Measurements from ENCODE around the gene YKT6. TPM values are rescaled to one million over a fixed set of nuclear protein-coding genes. Genes with fewer than 3 reads are reported as not detected.

The YKT6 gene
- total and polyA plus RNA-seq, 2 of the 8 experiments (the other 6 are each of a cell fraction or from before 2014, with no cell fraction given) = 75.3 to 103 TPM

DNA sequence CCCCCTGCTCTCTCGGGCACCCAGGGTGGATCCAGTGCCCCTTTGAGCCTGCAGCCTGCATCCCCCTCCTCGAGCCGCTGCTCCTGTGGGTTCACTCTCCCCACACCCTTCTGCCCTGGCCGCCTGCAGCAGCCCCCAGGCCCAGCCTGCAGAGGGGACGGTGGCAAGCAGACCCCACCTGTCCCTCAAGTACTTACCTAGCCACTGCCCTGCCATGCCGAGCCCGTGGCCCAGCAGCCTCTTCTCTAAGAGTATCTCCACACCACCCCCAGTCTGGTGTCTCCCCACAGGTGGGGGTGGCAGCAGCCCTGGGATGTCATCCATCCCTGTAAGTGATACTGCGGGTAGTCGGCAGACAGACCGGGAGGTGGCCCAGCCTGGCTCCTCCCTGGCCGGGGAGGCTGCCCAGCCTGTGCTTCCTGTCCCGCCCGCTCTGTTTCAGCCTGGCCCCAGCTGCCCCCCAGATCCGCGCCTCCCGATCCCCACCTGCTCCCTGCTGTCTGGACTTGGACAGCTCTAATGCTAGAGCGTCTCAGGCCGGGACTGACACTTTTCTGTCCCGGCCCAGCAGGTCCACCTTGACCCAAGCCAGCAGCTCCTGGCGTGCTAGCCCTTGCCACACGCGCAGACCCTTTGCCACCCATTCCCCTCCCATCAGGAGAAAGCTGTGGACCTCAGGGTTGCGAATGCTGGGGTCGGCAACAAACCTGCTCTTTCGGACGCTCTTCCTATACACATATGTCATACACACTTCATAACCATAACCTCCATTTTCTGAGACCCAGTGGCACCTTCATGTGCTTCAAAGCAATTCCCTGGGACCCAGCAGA, 25.0 kb downstream of the YKT6 start:
- ChIA-PET CTCF (ENCODE audit: partially characterized antibody) (interaction anchor here (1.4 to 4.8 kb wide), 4 partner anchors 11 to 29 kb away, joined by 3 to 35 read pairs (median 4); no protein-coding TSS in a partner anchor), POLR2A (ENCODE audit: partially characterized antibody) (interaction anchor here (0.6 to 1.3 kb wide), 2 partner anchors 18 to 684 kb away, joined by 3 read pairs; no protein-coding TSS in a partner anchor)
- 91% methylated on average over 25 of the region's 26 CpGs; no CpG with 5 or more reads in 1 of the 2 experiments for whole genome bisulfite sequencing, 2 experiments (ENCODE audit: extremely low coverage in 1 of 2, insufficient coverage in 1 of 2, insufficient read length in 1 of 2, insufficient replicate concordance in 2 of 2, low coverage in 1 of 2, low lambda C conversion rate in 2 of 2, missing lambda C conversion rate in 1 of 2)
- Histone ChIP-seq H2AK5ac (ENCODE audit: low read depth, low read length) (no peak overlapping the region), H3K9ac (replicated peaks in 1 of 4; ENCODE audit: extremely low read depth in 1 of 4, low read depth in 3 of 4, low read length in 3 of 4) (no peak overlapping the region), H2BK120ac (replicated peaks; ENCODE audit: low read depth, low read length) (no peak overlapping the region), H3K9me3 (ENCODE audit: insufficient read depth in 2 of 2, low read depth in 1 of 2, low read length in 1 of 2) (no peaks in the 10 kb centered on the region), H4K91ac (replicated peaks; ENCODE audit: insufficient read length, low read length) (no peak overlapping the region), H4K20me1 (replicated peaks in 1 of 2; ENCODE audit: control insufficient read depth in 1 of 2, insufficient read depth in 2 of 2, low read length in 2 of 2) (no peaks in the 10 kb centered on the region), H3K27ac (ENCODE audit: low read depth, low read length) (no peak overlapping the region), H4K5ac (ENCODE audit: insufficient read length, low read depth, low read length) (no peak overlapping the region), H3K23me2 (ENCODE audit: low read depth, low read length) (no peaks in the 10 kb centered on the region; the same call in 1 of the 2 replicates), H3K23ac (ENCODE audit: insufficient read length) (no peak overlapping the region), H2BK15ac (ENCODE audit: low read length) (no peak overlapping the region), H3K4me2 (ENCODE audit: insufficient read depth in 1 of 2, low read depth in 2 of 2, low read length in 2 of 2) (no peak overlapping the region), H2BK12ac (ENCODE audit: low read depth, low read length) (no peak overlapping the region), H3K14ac (ENCODE audit: insufficient read length) (no peak overlapping the region), H3K79me1 (ENCODE audit: low read depth, low read length) (no peaks in the 10 kb centered on the region), H3K18ac (ENCODE audit: extremely low read depth, low read length) (no peak overlapping the region), H4K8ac (ENCODE audit: extremely low read depth, insufficient read depth, low read length) (no peak overlapping the region), H3K4ac (replicated peaks; ENCODE audit: insufficient read length, low read depth, low read length) (no peak overlapping the region), H3K27me3 (replicated peaks in 1 of 4; ENCODE audit: control insufficient read depth in 3 of 4, extremely low read depth in 1 of 4, insufficient read depth in 3 of 4, low read length in 3 of 4) (no peaks in the 10 kb centered on the region), H3K56ac (replicated peaks; ENCODE audit: insufficient read length, low read depth, low read length) (no peak overlapping the region), H2BK5ac (ENCODE audit: low read depth, low read length) (no peak overlapping the region), H2AFZ (ENCODE audit: low read length) (no peak overlapping the region), H3K4me3 (ENCODE audit: extremely low read depth in 1 of 4, insufficient read depth in 2 of 4, low read depth in 3 of 4, low read length in 4 of 4) (no peak overlapping the region), H2BK20ac (ENCODE audit: low read length) (no peak overlapping the region), H3K4me1 (replicated peaks in 1 of 4; ENCODE audit: control insufficient read depth in 3 of 4, insufficient read depth in 4 of 4, low read length in 3 of 4) (peaks cover 0 to 19% (median 1%) of the 10 kb centered on the region in 4 experiments; a peak in 3 of 7 replicates), H3K36me3 (ENCODE audit: control insufficient read depth in 2 of 4, insufficient read depth in 4 of 4, low read length in 3 of 4) (no peaks in the 10 kb centered on the region), H3K79me2 (ENCODE audit: control insufficient read depth in 1 of 2, insufficient read depth in 2 of 2, low read length in 2 of 2) (no peaks in the 10 kb centered on the region)
- FAIRE-seq (no peak), DNase-seq (ENCODE audit: low read depth in 1 of 2, low spot score in 2 of 2) (no peak)
- TF ChIP-seq, protein P1, sequence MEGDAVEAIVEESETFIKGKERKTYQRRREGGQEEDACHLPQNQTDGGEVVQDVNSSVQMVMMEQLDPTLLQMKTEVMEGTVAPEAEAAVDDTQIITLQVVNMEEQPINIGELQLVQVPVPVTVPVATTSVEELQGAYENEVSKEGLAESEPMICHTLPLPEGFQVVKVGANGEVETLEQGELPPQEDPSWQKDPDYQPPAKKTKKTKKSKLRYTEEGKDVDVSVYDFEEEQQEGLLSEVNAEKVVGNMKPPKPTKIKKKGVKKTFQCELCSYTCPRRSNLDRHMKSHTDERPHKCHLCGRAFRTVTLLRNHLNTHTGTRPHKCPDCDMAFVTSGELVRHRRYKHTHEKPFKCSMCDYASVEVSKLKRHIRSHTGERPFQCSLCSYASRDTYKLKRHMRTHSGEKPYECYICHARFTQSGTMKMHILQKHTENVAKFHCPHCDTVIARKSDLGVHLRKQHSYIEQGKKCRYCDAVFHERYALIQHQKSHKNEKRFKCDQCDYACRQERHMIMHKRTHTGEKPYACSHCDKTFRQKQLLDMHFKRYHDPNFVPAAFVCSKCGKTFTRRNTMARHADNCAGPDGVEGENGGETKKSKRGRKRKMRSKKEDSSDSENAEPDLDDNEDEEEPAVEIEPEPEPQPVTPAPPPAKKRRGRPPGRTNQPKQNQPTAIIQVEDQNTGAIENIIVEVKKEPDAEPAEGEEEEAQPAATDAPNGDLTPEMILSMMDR (IDR thresholded peaks at IDR 0.05; ENCODE audit: control extremely low read depth in 1 of 3, insufficient read depth in 1 of 3, low read depth in 1 of 3, low read length in 3 of 3) = no peak
- TF ChIP-seq HDAC2 (IDR thresholded peaks at IDR 0.05; ENCODE audit: borderline replicate concordance in 1 of 2, low read depth in 2 of 2, low read length in 2 of 2) (no peak), JUN (IDR thresholded peaks at IDR 0.05; ENCODE audit: low read depth, low read length) (no peak), JUND (IDR thresholded peaks at IDR 0.05; ENCODE audit: low read length) (no peak), TAF7 (optimal IDR thresholded peaks at IDR 0.05; ENCODE audit: borderline replicate concordance, low read depth, low read length) (no peak), POLR2AphosphoS5 (IDR thresholded peaks at IDR 0.05; ENCODE audit: low read depth, low read length) (no peak), EGR1 (IDR thresholded peaks at IDR 0.05; ENCODE audit: borderline replicate concordance, low read depth, low read length) (no peak), BACH1 (IDR thresholded peaks at IDR 0.05; ENCODE audit: low read length) (no peak), SUZ12 (IDR thresholded peaks at IDR 0.05; ENCODE audit: low read length) (no peak), SP4 (IDR thresholded peaks at IDR 0.05; ENCODE audit: low read length) (no peak)

Measured in H1 (cell line).